K562 treated with DMSO at 1 percent for 12 hours (cell line): ENCODE measurements around the gene XAGE1B. TPM values are rescaled to one million over a fixed set of nuclear protein-coding genes. Genes with fewer than 3 reads are reported as not detected.

Experiments used
- total RNA-seq: library from RNA; unstranded; fragments of 300-600 nt; gene quantifications from 2 replicates; pipeline ENCODE4 v1.2.3, GENCODE V29; 2022; ENCODE audit not compliant: insufficient read depth

The XAGE1B gene
- 110 and 161 TPM in 2 replicates for total RNA-seq

GRCh38 chrX:52516987-52517325, at the start of gene XAGE1B:
Gene XAGE1B (minus strand): TSS chrX:52517063. CDS start chrX:52515527, 1,536 bp downstream.

GRCh38 chrX:52495545-52496418, 21.1 kb downstream of the XAGE1B start, which contains the start of gene XAGE1A:
Gene XAGE1A (plus strand): TSS chrX:52495808. CDS start chrX:52497362, 1,554 bp downstream.

Other genes with a start within 250 kb of the XAGE1B start
- gene XAGE2, start 148.0 kb downstream of the XAGE1B start, total RNA-seq: not detected in 2 replicates
- gene XAGE1A, start 21.3 kb downstream of the XAGE1B start, total RNA-seq: 45.8 and 180 TPM in 2 replicates
- gene SSX7, start 137.8 kb upstream of the XAGE1B start, total RNA-seq: not detected in 2 replicates
- 68.8 and 81.3 TPM in 2 replicates for gene SSX2, start 190.1 kb upstream of the XAGE1B start, total RNA-seq
- gene SSX2B, start 234.2 kb upstream of the XAGE1B start, total RNA-seq: 88.1 TPM in 1 of 2 replicates, not detected in the other